ENCODE results near the gene MILR1.
"Not testable (repeated sequence)": the region's sequence is repeated elsewhere in the genome, so short reads cannot be mapped to it uniquely, and the experiment has no call there.

DNA sequence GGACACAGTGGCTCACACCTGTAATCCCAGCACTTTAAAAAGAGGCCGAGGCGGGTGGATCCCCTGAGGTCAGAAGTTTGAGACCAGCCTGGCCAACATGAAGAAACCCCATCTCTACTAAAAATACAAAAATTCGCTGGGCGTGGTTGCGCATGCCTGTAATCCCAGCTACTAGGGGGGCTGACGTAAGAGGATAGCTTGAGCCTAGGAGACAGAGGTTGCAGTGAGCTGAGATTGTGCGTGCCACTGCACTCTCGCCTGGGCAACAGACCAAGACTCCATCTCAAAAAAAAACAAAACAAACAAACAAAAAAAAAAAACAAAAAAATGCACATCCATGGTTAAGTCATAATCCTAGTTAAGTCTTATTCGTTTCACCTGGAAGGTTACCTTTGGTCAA, 26.8 kb upstream of the MILR1 start:
- TF ChIP-seq, protein P1, sequence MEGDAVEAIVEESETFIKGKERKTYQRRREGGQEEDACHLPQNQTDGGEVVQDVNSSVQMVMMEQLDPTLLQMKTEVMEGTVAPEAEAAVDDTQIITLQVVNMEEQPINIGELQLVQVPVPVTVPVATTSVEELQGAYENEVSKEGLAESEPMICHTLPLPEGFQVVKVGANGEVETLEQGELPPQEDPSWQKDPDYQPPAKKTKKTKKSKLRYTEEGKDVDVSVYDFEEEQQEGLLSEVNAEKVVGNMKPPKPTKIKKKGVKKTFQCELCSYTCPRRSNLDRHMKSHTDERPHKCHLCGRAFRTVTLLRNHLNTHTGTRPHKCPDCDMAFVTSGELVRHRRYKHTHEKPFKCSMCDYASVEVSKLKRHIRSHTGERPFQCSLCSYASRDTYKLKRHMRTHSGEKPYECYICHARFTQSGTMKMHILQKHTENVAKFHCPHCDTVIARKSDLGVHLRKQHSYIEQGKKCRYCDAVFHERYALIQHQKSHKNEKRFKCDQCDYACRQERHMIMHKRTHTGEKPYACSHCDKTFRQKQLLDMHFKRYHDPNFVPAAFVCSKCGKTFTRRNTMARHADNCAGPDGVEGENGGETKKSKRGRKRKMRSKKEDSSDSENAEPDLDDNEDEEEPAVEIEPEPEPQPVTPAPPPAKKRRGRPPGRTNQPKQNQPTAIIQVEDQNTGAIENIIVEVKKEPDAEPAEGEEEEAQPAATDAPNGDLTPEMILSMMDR (IDR thresholded peaks at IDR 0.05; ENCODE audit: low read depth, low read length) = not testable (repeated sequence)
- not testable (repeated sequence) for TF ChIP-seq EZH2phosphoT487 (IDR thresholded peaks at IDR 0.05; ENCODE audit: low read depth)
